Inflammatory macrophage treated with lipopolysaccharide for 1 hour (primary cell): ENCODE data around the gene EGF.
"Not testable (repeated sequence)": the region's sequence is repeated elsewhere in the genome, so short reads cannot be mapped to it uniquely, and the experiment has no call there.

Source experiments
- DNase-seq, 2 donors: peaks; one replicate each; pipeline ENCODE4 v3.0.0-alpha.2; 2020 to 2022

EGF gene

DNA sequence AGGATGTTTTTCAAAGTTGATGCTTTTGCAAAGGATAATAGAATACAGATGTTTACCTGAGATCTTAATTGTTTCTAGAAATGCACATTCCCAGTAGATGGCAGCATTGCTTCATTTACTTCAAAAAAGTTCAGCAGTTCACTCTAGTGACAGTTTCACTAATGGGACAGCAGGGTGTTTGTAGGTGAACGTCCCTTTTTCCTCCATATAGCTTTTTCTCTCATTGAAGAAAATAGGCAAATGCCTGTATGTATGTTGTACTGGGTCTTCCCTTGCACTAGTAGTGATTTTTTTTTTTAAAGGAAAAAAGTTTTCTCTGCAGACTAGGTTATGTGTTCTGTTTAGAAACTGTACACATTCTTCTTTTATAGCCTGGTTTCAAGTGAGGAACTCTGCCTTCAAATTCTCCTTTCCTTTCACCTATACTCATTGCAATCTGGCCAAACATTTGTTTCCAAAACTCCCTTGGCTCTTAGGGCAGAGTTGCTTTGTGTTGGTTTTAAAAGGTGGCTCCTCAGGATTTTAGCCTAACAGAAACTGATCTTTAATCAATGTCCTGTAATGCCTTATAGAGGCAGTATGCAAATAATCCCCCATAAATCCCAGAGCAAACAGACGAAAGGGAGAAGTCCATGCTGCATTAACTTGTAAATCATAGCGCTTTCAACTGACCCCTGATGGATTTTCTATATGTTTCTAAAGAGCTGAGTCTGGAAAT, 86.3 kb downstream of the EGF start:
- DNase-seq, result peak; percentile 49 to 90

DNA sequence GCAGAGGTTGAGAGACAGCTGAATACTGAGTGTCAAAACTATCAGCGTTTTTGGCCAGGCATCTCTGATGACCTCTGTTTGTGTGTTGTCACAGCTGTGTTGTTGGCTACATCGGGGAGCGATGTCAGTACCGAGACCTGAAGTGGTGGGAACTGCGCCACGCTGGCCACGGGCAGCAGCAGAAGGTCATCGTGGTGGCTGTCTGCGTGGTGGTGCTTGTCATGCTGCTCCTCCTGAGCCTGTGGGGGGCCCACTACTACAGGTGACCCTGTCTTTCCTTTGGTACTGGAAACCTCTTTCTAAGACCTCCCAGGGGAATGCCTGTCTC, 86.9 kb downstream of the EGF start:
- no peak for DNase-seq

DNA sequence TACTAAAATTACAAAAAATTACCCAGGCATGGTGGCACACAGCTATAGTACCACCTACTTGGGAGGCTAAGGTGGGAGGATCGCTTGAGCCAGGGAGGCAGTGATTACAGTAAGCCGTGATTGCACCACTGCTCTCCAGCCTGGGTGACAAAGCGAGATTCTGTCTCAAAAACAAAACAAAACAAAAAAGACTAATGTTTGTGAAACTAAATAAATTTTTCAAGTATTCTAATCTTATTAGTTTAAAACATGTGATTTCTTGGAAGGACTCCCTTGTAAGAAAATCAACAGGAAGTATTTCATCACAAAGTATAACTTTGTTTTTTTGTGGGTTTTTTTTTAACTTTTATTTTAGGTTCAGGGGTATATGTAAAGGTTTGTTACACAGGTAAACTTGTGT, 89.6 kb downstream of the EGF start:
- peak in 1 of 2 donors; percentile 25 for DNase-seq

DNA sequence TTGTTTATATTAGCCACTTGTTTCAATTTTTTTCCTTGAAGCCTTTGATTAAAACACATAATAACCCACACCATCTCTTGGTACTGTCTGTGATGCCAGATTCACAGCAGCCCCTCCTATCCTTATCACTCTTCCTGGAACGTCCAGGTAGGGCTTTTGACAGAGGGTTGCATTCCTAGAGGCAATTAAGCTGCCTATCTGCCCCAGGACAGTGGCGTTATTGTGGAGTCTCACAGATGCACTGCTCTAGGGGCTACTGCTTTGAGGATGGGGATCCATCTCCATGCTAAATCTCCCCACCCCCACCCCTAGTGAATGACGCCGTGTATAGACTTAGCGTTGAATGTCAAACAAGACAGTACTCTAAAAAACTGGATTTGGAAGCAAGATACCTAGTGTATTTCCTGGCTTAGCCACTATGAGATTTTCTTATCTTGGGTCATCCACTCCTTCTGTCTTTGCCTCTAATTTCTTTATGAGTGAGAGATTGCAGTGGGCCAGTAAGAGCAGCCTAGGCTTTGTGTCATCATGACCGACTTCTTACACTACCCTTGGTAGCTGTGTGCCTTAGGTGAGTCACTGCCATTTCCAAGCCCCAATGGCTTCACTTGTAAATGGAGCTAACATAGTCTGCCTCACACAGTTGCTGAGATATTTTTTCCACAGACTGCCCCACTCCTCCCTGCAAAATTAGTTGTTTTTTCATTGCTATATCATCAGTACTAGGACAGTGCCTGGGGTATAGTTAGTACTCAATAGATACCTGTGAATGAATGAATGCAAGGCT, 90.9 kb downstream of the EGF start:
- DNase-seq, result no peak

DNA sequence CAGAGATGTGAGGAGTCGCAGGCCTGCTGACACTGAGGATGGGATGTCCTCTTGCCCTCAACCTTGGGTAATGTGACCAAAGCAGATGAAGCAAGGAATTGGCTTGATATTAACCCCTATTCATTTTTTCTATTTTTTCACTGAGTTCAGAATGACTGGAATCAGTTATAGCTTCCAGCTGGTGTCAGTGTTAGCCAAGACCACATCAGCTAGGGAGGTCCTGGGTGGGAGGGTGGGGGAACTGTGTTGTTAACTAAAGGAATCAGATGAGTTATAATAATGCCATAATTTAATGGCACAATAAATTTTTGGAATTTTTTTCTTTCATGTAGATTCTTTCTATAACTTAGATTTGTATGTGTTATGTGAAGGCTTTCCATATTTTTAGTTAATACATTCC, 91.9 kb downstream of the EGF start:
- DNase-seq, result no peak

DNA sequence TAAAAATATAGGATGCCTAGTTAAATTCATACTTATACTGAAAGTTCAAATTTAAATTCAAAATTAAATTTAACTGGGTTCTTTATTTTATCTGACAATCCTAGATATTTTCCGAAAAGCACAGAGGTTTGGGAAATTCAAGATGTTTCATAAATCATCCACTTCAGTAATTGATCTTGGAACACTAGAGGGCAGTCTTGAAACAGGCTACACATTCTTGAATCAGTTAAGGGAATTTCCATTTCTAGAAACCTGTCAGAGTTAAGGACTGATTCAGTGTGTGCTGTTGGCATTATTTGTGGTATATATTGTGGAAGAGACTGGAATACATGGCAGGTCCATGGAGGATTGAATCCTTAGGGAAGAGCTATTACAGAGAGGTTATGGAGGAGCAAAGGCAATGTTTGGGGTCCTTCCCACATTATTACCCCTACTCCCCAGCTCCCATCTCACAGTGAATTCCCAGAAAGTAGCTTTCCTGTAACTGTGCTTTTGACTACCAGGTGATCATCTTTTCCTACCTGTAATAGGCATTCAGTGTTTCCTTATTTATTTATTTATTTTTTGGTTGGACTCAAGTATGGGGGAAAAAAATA, 92.9 kb downstream of the EGF start:
- DNase-seq, result peak; percentile 63 to 89

DNA sequence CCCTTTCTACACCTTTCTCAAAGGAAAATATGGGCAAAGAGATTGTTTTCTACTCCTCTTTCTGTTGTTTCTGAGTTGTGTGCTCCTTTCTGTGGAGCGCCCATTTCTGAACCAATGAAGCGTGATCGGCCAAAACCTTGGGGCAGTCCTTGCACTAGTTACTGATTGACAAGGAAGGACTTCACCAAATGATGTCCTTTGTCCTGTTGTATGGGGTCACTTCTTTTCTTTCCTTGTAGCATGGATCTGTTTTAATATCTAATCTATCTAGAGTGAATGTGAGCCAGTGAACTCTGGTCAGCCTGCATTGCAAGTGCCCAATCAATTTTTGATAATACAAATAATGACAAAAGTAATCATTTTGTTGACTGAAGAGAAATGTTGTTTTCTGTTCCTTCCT, 94.5 kb downstream of the EGF start:
- no peak for DNase-seq

DNA sequence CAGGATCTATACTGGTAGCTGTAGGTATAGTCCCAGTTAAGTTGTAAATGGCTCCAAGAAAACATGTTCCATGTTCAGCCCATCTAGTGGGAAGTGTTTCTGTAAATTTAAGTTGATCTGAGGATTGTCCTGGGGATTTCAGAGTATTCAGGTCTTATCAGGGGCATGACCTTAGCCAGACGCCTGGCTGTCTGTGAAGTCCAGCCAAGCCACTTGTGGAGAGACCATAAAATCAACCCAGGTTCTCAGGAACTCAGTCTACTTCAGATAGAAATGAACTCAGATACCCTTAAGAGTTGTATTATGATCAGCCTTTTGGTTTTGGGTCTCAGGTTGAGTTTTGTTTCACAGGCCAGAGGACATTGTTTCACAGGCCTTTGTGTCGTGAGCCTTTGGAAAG, 95.9 kb downstream of the EGF start:
- DNase-seq, result no peak

DNA sequence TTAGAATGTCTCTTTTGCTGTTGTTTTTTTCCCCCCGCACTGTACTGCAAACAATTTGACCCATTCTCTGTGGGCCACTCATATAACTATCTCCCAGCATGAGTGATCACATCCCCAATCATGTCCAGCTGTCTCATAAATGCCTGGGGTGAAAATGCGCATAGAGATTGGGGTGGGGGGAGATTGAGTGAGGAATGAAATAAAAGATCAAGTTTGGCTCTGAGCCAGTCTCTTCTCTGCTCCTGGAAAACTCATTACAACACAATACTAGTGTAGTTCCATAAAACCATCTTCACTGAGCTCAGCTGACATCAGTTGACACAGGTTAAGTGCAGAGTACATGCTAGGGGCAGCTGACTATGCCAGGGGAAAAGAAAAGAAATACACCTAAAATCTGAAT, 96.9 kb downstream of the EGF start:
- DNase-seq, result no peak

DNA sequence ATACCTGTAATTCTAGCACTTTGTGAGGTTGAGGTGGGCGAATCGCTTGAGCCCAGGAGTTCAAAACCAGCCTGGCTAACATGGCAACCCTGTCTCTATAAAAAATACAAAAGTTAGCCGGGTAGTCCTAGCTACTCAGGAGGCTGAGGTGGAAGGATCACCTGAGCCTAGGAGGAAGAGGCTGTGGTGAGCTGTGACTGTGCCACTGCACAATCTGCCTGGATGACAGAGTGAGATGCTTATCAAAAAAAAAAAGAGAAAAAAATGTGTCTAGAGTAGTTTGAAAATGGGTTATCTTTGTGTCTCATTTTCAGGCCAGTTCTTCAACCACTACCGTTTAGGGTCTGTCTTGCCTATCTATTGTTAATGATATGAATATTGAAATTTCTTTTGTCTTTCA, 98.1 kb downstream of the EGF start:
- DNase-seq, result no peak

DNA sequence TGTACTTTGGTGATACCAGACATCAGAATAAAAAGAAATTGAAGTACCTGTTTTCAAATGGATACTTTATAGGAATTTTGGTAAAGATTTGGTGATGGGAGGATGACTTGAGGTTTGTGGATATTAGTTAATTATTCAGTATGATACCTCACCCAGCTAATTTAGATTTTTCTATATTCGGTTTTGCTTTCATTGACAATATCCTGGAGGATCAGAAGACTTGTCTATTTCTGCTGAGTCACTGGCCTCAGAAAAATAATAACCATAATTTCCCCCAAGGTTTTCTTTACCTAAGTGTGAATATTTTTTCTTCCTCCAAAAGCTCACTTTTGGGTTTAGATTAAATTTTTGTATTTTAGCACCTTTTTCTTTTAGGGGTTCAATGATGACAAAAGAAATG, 100.2 kb downstream of the EGF start:
- DNase-seq, result no peak

DNA sequence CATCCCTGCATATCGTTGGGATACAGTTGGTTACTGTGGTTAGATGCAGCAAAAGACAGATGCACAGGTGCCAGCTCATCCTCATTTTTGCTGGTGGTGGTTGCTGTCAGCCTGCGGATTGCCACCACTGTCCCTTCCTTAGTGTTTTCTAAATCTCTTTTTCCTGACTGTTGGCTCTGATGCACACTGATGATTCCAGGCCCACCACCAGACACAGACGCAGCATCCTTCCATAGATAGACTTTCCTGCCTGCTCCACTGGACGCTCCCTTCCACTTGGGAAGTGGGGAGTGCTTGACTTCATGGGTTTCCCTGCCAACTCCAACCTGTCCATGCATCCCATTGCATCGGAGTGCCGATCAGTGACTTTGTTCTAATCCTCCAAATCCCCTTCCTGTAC, 101.5 kb downstream of the EGF start:
- DNase-seq, result no peak

DNA sequence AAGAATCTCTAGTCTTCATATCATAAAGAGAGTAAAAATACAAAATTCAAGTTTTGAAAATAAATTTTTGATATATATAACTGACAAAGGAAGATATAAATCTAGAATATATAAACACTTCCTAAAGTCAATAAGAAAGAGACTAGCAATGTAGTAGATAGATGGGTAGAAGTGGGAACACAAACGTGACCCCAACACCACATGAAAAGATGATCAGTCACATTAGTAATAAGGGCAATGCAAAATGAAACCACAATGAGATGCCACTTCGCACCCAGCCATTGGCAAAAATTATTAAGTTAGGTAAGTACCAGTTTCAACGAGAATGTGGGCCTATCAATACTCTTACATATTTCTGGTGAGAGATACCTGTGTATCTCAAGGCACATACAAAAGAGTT, 106.5 kb downstream of the EGF start:
- DNase-seq, result no peak

DNA sequence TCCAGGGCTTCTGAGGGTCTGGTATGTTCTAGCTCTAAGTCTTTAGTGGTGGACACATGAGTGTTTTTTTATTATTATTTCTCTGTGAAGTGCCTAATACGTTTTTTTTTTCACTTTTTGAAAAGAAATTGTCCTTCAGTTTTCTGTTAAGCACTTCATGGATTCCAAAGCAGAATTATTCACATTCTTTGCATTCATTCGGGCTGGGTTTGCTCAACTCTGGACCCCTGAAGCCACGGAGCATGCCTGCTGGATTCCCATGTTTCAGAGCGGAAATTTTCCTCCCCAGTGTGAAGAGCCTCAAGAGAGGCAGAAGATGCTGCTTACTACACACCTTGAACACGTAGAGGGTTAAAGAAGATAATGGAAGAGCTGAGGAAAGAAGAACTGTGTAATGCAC, 107.5 kb downstream of the EGF start:
- DNase-seq, result no peak

DNA sequence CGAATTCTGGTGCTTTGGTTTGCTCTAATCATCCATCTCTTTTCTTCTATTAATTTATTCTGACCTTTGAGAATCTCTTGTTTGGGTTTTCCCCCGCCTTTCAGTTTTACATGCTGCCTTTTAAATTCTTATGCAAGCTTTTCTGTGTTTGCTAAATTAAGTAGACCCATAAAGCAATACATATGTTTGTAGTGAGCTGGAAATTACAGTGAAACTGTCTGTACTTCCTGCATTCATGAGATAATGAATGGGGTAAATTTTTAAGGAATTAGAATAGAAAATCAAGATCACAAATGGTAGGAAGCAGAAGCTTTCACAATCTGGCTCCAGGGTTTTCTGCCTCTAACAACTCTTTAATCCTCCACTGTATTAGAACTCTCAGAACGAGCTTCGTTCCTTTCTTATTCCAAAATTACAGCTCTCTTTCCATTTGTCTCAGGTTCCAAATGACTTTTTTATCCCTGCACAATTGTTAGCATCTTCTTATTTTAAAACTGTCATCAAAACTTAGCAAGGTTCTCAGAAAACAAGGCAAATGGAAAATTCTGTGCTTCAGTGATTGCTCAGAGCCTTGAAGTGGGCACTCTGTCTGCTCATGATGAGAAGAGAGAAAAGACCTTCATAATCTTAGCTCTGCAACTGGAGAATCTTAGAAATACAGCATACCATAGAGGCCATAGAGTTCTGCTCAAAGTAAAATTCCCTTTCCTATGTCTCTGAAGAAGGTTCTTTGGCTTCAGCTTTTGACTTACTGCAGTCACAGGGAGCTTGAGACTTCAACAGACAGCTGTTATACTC, 108.2 kb downstream of the EGF start:
- DNase-seq, result peak; percentile 39 to 42

DNA sequence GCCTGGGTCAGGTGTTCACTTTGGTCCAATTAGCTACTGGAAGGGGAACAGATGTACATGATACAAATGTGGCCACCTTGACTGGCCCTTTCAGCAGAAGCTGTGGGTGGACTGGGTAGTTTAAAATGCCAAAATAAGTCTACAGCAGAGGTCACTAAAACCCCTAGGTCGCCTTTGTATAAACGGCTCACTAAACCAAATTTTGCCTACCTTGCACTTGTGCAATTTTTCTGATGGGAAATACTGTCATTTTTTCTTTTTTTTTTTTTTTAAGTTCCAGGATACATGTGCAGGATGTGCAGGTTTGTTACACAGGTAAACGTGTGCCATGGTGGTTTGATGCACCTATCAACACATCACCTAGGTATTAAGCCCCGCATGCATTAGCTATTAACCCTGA, 109.8 kb downstream of the EGF start:
- DNase-seq, result no peak

DNA sequence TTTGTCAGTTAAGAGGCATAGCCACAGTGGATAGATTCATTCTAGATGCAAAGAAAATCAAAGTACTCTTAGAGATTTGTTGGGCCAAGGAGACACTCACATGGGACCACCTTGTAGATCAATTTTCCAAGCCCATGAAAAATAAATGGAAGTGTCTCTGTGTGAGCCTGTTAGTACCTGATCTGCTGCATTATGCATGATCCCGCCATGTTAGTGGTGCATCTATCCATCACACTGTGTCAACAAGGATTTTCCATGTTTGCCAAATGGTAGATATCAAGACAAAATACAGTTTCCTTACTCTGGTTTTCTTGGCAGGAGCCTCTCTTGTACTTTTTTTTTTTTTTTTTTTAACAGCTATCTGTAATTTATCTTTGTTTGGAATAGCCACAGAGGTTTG, 112.4 kb downstream of the EGF start:
- DNase-seq, result no peak

DNA sequence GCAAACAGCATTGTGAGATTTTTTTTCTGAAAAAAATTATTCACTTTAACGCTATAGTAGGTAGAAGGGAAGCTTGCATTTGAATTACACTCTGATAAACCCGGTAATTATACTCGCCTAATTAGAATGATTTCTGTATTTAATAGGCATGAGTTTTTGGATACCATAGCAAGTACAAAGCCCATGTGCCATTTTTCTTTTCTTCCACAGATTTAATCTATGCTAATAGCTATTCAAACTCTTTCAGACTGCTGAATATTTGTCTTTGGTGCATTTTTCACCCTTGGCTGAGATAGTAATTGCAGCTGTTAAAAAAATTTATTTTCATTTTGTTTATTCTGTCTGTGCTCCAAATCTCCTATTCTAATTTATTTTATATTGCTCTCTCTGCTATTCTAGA, 113.0 kb downstream of the EGF start:
- no peak for DNase-seq

DNA sequence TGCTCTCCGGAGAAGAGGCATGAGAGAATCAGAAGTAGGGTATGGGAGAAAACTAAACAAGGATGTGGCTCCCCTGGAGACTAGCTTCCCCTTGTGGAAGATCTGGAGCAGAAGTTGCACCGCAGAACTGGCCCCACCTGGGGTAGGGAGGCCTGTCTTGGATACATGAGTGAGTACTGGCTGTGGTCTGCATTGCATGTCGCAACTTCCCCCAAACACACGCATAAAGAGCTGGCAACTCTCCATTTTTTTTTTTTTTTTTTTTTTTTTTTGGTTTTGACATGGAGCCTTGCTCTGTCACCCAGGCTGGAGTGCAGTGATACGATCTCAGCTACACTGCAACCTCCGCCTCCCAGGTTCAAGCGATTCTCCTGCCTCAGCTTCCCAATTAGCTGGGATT, 119.9 kb downstream of the EGF start:
- DNase-seq, result peak; percentile 12 to 58

DNA sequence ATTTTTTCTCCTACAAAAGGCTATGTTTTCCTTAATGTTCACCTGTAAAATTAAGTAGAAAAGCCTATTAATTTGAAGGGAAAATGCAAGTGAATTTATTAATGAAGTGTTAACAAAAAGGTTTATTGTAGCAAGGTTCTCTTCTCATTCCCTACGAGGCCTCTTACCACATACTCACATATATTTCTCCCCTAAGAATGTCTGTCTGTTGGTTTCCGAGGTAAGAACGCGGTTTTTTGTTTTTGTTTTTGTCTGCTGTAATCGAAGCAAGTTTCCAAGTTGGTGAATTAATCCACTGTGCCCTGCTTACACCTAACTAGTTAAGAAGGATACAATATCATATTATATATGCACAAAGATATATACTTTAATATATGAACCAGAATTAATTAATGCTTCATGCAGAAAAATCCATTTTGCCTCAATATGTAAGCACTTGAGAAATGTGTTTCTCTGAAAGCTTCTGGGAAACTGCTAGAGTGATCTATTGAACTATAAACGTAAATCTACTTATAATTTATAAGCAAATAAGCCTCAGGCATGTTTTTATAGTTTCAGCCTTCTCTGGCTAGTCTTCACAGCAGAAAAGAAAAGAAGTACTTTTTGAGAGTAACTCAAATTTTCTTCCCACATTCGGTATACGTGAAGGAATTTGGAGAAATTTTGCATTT, 120.8 kb downstream of the EGF start:
- DNase-seq, result no peak

DNA sequence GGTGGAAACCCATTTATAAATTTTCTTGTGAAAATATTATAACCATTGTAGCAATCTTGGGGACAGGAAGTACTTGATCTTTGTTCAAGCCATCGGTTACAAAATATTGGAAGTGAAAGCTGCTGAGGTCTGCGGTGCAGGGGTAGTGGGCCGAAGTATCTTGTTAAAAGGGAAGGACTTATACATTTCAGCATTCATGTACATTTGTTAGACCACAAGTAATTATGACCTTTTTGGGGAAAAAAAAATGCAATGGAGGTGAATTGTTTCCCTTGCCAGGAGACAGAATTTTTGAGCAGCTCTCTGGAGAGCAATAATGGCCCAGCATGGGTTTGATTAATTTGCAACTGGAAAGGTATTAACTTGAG, 121.3 kb downstream of the EGF start:
- DNase-seq, result peak; percentile 86

DNA sequence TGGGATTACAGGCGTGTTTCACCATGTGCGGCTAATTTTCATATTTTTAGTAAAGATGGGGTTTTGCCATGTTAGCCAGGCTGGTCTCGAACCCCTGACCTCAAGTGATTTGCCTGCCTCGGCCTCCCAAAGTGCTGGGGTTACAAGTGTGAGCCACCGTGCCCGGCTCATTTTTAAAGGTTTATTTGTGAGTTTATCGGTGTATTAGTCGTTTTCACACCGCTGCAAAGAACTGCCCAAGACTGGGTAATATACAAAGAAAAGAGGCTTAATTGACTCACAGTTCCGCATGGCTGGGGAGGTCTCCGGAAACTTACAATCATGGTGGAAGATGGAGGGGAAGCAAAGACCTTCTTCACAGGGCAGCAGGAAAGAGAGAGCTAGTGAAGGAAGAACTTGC, 126.5 kb downstream of the EGF start:
- DNase-seq, result not testable (repeated sequence)

DNA sequence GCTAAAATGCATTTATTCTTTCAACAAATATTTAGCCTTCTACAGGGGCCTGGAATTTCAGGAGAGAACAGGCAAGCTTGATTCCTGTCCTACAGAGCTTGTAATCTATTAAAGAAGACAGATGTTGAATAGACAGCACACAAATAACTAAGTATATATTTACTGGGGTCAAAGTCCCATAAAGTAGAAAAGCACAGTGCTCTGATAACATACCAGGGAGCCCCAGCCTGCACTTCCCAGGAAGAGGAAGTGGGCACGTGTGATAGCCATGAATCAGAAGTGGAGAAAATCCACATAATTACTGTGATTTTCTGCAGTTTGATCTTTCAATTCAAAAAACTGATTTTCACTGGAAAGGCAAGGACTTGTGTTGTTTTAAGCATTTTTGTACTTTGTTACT, 129.1 kb downstream of the EGF start:
- no peak for DNase-seq
